GM19397 (cell line): ENCODE measurements around the gene MRGPRX3.
A peak's percentile ranks its signal among the peaks of the same experiment; 100 is the strongest.
"Not testable (repeated sequence)": the region's sequence is repeated elsewhere in the genome, so short reads cannot be mapped to it uniquely, and the experiment has no call there.

ENCODE experiments used
- ATAC-seq: cut with Tn5 transposase; IDR thresholded peaks from one replicate; pipeline ENCODE4 v1.9.1; 2021; ENCODE audit warnings: mild to moderate bottlenecking, moderate library complexity; ENCODE audit not compliant: unreplicated experiment

MRGPRX3 gene

GRCh38 chr11:18132341-18132740 is at the start of gene MRGPRX3:
Gene MRGPRX3, plus strand, starts transcription at chr11:18132571. Its CDS starts 4,632 bp downstream, at chr11:18137203.
- ATAC-seq = no peak

GRCh38 chr11:18088366-18088765 is 44.0 kb upstream of the MRGPRX3 start:
- ATAC-seq = no peak

- no peak for ATAC-seq
Measured at GRCh38 chr11:18088966-18089365, 43.4 kb upstream of the MRGPRX3 start.

GRCh38 chr11:18091731-18092130 is 40.6 kb upstream of the MRGPRX3 start:
- ATAC-seq = no peak

- ATAC-seq = no peak
Measured at GRCh38 chr11:18093959-18094358, 38.4 kb upstream of the MRGPRX3 start.

DNA sequence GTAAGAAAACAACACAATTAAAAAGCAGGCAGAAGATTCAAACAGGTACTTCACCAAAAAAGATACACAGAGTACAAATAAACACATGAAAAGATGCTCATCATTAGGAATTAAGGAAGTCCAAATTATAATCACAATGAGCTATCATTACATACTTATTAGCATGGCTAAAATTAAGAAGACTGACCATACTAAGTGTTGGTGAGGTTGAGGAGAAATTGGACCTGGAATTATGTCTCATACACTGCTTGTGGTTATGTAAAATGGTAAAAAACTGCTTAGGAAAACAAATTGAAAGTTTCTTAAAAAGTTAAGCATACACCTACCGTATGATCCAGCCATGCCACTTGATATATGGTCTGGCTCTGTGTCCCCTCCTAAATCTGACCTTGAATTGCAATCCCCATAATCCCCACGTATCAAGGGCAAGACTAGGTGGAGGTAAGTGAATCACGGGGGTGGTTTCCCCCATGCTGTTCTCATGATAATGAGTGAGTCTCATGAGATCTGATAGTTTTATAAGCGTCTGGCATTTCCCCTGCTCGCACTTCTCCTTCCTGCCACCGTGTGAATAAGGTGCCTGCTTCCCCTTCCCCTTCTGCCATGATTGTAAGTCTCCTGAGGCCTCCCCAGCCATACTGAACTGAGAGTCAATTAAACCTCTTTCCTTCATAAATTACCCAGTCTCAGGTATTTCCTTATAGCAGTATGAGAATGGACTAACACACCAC is 31.3 kb upstream of the MRGPRX3 start:
- ATAC-seq = no peak

GRCh38 chr11:18105086-18105801 is 27.1 kb upstream of the MRGPRX3 start:
- no peak for ATAC-seq

- ATAC-seq = peak; percentile 98
Measured at GRCh38 chr11:18105802-18106574, 26.4 kb upstream of the MRGPRX3 start, which contains the start of gene SAAL1. Gene SAAL1, minus strand, starts transcription at chr11:18106082. Its CDS starts 41 bp downstream, at chr11:18106041.

- ATAC-seq = no peak
Measured at GRCh38 chr11:18106688-18107087, 25.7 kb upstream of the MRGPRX3 start.

DNA sequence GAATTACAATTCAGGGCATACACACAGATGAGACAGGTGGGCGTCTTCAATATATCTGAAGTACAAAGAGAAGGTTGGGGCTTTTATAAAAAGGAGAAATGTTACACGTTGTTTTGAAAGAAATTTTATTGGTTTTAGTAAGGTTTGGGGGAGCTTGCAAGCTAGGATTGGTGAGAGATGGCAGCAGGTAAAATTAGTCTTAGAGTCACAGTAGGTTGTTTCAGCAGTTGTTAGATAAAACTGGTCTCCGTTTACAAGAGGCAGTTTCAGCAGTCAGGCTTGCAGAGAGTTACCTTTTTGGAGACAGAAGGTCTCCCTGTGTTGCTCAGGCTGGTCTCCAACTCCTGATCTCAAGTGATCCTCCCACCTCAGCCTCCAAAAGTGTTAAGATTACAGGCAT is 24.1 kb upstream of the MRGPRX3 start:
- no peak for ATAC-seq

DNA sequence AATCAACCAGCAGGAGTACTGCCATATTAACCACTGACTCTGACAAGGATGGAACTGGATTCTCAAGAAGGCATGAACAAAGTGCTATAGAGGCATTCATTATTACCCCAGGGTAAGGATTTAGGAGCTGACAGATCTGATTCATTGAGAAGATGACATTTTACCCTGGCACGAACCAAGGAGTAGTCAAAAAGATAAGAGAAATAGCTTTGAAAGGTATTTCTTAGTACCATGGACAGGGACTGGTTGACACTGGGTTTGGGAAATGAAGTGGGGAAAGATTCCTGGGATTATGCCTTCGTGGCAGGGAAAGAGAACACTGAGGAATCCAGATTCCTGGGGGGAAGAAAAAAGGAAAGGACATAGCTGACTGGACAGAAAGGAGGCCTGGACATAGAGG is 21.4 kb upstream of the MRGPRX3 start:
- no peak for ATAC-seq

DNA sequence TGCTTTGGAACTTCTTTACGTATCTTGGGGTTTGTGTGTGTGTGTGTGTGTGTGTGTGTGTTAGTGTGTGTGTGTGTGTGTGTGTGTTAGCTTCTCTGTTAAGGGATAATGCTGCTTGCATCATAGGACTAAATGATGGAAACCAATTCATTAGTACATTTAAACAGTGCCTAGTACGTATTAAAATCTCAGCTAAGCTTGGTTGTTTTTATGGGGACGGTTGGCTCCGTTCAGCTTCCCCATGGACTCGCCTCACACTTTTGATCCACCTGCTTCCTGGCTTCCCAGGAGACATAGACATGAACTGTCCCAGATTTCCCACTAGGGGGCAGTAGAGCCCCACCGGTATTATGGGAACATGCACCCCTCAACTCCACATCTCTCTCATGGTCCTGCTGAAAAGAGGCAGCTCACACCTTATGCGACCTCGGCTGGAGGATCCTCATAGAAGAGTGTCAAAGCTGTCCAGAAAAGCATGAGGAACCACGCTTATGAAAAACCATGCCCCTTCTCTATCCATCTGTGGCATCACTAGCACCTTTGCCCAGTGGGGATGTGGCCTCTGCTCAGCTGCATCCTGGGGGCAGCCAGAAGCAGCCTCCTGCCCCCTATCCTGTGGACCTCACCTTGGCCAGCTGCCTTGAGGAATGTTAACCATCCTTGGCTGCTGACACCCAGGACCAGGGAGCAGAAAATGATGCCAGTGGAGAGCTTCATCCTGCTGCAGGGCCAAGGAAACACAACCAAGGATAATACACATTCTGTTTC is 16.8 kb upstream of the MRGPRX3 start:
- ATAC-seq = peak; percentile 76

GRCh38 chr11:18121331-18121828 is 11.0 kb upstream of the MRGPRX3 start:
- not testable (repeated sequence) for ATAC-seq

- ATAC-seq = not testable (repeated sequence)
Measured at GRCh38 chr11:18131115-18131514, 1.3 kb upstream of the MRGPRX3 start.

DNA sequence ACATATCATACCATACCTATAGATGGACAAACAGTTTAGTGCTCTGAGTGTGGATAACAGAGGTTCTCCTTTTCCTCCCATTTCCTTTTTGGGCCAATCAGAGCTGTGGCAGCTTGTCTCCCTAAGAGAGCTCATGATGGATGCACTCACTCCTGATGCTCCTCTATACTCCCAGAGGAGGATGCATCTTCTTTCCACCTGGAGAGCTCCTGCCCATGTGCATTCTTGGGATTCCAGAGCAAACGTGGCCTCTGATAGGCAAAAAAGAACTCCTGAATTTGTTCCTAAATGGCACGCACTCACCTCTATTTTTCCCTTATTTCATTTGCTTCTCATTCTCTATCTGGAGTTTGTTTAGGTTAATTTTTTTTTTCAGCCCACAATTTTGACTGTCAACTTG is 2.9 kb downstream of the MRGPRX3 start:
- ATAC-seq = no peak

- no peak for ATAC-seq
Measured at GRCh38 chr11:18137186-18137800, 4.9 kb downstream of the MRGPRX3 start.

GRCh38 chr11:18140145-18140544 is 7.8 kb downstream of the MRGPRX3 start:
- no peak for ATAC-seq

DNA sequence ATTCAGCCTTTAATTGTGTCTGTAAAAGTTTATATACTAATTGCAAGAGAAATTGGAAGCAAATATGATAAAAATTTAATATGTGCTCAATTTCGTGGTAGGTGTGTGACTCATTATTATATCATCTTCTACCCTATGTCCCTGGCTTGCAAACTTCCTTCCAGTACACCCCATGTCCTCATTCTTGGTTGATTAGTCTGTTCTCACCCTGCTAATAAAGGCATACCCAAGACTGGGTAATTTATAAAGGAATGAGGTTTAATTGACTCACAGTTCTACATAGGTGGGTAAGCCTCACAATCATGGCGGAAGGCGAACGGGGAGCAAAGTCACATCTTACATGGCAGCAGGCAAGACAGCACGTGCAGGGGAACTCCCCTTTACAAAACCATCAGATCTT is 11.9 kb downstream of the MRGPRX3 start:
- no peak for ATAC-seq

DNA sequence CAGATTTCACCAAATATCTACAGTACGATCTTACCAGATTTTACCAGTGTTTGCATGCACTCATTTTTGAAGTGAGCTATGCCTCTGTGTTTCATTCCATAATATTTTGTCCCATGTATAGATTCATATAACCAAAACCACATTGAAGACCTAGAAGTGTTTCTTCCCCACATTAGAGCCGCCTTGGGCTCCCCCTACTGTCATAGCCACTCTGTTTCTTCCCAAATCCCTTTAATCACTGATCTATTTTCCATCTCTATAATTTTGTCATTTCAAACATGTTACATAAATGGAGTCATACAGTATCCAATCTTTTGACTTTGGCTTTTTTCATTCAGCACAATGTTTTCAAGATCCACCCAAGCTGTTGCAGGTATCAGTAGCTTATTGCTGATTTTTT is 12.7 kb downstream of the MRGPRX3 start:
- ATAC-seq = no peak

- ATAC-seq = no peak
Measured at GRCh38 chr11:18145837-18146236, 13.5 kb downstream of the MRGPRX3 start.
